NCI-H2227 (cell line): ENCODE measurements around the gene FAM117A.
"Not testable (repeated sequence)": the region's sequence is repeated elsewhere in the genome, so short reads cannot be mapped to it uniquely, and the experiment has no call there.

Experiments
- DNase-seq: peaks from one replicate; lab custom pipeline; 2025; ENCODE audit not compliant: unreplicated experiment; lab: John Stamatoyannopoulos, UW

The FAM117A gene

GRCh38 chr17:49764559-49765180 lies 739 bp upstream of the FAM117A start:
- no peak for DNase-seq

DNA sequence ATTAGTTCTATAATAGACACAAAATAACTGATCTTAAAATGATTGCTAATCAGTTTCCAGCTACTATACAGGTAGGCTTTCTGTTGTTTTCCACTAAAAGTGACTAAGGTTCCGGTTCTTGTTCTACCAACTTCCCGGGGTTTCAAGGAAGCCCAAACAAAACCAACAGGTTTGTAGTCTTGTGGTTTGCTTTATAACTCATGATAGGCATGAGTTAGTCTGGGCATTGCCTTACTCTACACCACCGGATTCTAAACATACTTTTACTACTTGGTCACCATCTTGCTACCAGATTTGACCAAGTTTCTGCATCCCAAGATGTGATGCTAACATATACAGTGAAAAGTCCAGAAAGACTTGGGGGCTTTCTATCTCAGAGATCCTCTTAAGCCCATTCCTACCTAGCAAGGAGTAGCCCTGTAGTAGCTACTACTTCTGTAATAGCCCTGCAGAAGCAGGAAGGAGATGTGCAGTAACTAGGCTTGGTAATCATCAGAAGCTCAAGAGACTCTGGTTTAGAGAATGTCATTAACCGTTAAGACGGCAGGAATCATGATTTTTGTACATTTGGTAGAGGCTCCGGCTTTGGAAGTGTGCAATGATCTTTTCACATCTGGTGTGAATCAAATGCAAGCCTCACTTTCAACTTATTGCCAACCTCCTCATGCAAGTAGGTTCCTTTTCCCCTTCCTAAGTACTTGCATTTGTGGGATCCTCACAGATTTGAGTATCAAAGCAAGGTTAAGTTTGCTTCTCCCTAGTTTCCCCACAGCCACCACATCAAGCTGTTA lies 1.6 kb downstream of the FAM117A start:
- DNase-seq = no peak

DNA sequence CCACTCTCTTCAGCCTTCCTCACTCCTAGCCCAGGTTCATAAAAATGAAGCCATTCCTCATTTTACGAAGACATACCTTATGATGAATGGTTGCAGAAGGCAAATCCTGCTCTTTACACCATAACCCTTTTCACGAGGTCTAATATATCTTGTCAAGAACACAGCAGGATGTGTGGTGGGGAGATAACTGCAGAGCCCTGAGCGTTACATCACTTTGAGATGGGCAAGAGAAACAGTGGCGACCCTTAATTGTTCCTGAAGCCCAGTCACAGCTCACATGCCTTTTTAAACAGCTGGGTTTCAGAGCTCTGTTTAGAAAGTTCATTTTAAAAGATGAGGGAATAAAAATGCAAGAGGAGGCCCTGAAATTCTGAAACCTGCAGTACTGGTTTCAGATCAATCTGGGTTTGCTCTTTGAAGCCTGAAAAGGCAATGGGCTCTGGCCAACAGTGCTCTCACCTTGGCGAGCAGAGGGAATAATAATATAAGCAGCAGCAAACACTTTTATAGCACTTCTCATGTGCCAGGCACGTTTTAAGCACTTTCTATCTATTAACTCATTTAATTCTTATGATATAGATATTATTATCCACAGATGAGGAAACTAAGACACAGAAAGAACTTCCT lies 2.9 kb downstream of the FAM117A start:
- DNase-seq = peak; percentile 48

GRCh38 chr17:49760296-49760695 lies 3.6 kb downstream of the FAM117A start:
- no peak for DNase-seq

DNA sequence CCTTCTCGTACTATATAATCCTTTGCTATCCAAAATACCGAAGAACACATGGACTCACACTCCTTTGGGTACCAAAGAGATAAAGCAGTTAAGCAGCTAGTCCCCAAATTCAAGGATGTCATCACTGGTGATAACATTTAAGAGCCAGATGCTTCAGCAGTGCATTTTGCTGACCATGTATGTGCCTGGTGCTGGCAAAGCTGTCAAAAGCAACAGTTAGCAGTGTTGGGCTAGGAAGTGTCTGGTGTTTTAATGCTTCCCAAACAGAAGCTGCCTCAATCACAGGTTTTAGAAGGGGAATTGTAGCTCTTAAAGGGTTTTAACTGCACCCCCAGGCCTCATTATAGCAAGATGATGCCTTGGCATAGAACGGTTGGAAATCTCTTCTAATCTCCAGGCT lies 4.7 kb downstream of the FAM117A start:
- DNase-seq = no peak

- DNase-seq = not testable (repeated sequence)
Observed at GRCh38 chr17:49758464-49759010, 5.4 kb downstream of the FAM117A start.

GRCh38 chr17:49757151-49757777 lies 6.7 kb downstream of the FAM117A start:
- DNase-seq = no peak

GRCh38 chr17:49756323-49757150 lies 7.4 kb downstream of the FAM117A start:
- no peak for DNase-seq

GRCh38 chr17:49755663-49756283 lies 8.2 kb downstream of the FAM117A start:
- DNase-seq = peak; percentile 62

- no peak for DNase-seq
Observed at GRCh38 chr17:49753959-49754391, 10.0 kb downstream of the FAM117A start.

- DNase-seq = no peak
Observed at GRCh38 chr17:49752508-49752907, 11.4 kb downstream of the FAM117A start.

DNA sequence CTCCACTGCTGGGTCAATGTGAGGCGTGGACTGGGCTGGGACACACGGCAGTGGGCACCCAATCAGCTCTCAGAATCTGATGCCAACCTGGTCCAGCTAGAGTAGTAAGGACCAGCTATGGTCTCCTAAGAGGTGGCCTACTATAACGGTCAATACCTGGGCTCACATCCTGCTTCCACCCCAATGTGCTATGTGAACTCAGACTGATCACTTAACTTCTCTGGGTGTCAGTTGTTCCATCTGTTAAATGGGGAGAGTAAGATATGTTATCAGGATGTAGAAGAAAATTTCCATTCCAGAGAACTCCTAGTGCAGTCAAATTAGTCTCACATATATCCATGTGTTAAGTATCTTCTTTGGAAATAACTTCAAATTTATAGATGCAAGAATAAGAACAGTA lies 14.2 kb downstream of the FAM117A start:
- DNase-seq = no peak

GRCh38 chr17:49748791-49749190 lies 15.1 kb downstream of the FAM117A start:
- DNase-seq = peak; percentile 59

- no peak for DNase-seq
Observed at GRCh38 chr17:49748223-49748622, 15.7 kb downstream of the FAM117A start.

DNA sequence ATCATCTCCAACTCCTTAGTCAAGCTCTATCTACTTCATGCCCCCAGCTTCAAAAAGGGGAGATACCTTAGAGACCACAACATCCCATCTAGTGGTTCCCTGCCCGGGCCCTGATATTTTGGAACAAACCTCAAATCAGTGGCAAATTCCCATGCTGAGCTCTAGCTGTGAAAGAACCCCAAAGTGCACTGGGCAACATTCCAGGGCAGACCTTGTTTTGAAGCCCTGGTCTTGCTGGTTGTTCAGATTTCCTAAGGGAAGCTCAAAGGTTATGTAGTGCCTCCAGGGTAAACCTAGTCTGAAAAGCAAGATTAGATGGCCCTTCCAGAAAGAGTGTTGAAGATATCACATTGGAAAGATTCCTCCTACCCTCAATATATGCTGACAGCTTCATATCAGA lies 16.3 kb downstream of the FAM117A start:
- DNase-seq = no peak

DNA sequence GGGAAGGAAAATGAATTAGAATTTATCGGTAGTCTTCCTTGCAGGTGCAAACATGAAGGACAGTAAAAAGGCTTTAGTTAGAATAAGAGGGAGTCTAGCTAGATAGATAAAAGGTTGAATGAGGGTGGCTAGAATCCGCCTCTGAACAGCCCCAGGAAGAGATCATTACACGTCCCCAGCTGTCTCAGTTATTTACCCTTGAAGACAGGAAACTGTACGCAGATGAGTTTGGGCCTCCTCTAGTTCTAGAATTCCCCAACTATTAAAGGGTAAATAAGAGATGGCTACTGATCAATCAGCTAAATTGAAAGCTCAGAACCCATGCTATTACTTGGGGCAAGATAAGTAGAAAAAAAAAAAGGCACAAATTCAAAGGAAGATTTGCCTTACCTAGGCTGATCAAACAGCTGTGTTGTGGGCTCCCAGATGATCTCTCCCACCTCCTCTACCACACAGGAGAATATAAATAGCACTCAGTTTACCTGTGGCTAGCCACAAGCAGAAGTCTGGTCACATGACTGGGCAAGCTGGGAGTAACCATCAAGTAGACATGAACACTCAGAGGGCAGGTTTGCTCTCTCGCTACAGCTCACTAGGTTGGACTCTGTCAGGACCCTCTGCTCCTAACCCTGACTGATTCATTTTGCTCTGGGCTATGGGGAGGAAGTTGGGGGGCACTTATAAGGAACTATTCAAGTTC lies 17.0 kb downstream of the FAM117A start:
- DNase-seq = no peak

GRCh38 chr17:49745175-49746139 lies 18.5 kb downstream of the FAM117A start:
- DNase-seq = no peak

DNA sequence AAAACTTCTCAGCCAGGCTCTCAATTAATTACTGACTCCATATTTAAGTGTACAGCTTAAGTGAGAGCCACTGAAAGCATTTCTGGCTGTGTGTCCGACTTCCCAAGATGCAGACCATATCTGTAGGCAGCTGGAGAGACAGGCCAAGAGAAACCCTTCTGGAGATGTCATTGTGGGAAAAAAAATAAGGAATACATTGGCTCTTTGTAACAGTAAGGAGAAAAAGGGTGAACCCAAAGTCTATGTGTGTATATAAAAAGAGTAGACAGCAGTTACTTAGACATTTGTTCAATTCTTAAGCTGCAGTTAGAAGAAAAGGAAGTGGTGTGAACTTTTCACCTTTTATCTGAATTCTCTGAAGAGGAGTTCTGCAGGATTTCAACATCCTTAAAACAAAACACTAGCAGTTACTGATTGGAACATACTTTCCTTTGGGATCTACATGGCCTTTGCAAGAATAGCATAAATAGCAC lies 21.7 kb downstream of the FAM117A start:
- no peak for DNase-seq
